HEK293 (cell line): ENCODE data around the gene KCNJ11.

ENCODE experiments used
- CTCF ChIA-PET: fragments of 350-600 bp; formaldehyde crosslinking; extraction: SDS; loops from one replicate; lab custom pipeline; 2021; ENCODE audit warnings: antibody characterized with exemption; lab: Yijun Ruan, JAX
- POLR2A ChIA-PET: fragments of 300-600 bp; formaldehyde crosslinking; extraction: SDS; loops from one replicate; lab custom pipeline; 2020; ENCODE audit warnings: antibody characterized with exemption, inconsistent platforms; lab: Yijun Ruan, JAX
- H3K27ac ChIP-seq: fragments of 200-500 bp; sonication (Bioruptor generic); 2 replicates; pipeline ENCODE4 v1.5.1; 2014; ENCODE audit warnings: low read depth, low read length, control low read depth, inconsistent platforms; ENCODE audit errors: extremely low read depth
- H3K36me3 ChIP-seq, 2 experiments: fragments of 200-500 bp in 1 of 2; sonication (Bioruptor generic) in 1 of 2; 1 replicate in 1 of 2; 2 replicates in 1 of 2; pipeline ENCODE4 v1.5.1; 2014 to 2017; ENCODE audit warnings: inconsistent platforms in 2 of 2, low read length in 2 of 2; ENCODE audit not compliant: control insufficient read depth in 2 of 2, insufficient read depth in 1 of 2
- H3K4me1 ChIP-seq: fragments of 200-500 bp; sonication (Bioruptor generic); 2 replicates; pipeline ENCODE4 v1.5.1; 2014; ENCODE audit warnings: mild to moderate bottlenecking, low read length, inconsistent platforms; ENCODE audit not compliant: control insufficient read depth, insufficient read depth
- H3K4me3 ChIP-seq: 2 replicates; pipeline ENCODE4 v1.5.1; 2011; ENCODE audit warnings: low read depth, mild to moderate bottlenecking, control low read depth, low read length, moderate library complexity
- H3K9me3 ChIP-seq: fragments of 200-500 bp; sonication (Bioruptor generic); 2 replicates; pipeline ENCODE4 v1.5.1; 2014; ENCODE audit warnings: low read depth, low read length, inconsistent platforms; ENCODE audit not compliant: control insufficient read depth, insufficient read depth
- CTCF ChIP-seq: fragments of 450-650 bp; formaldehyde crosslinking; IDR thresholded peaks from 2 replicates; pipeline ENCODE4 v1.5.1; 2016; ENCODE audit warnings: missing biosample characterization, missing genetic modification characterization
- EGR2 ChIP-seq: fragments of 450-650 bp; formaldehyde crosslinking; IDR thresholded peaks from 2 replicates; pipeline ENCODE4 v1.5.1; 2016; ENCODE audit warnings: low read depth, missing biosample characterization, missing genetic modification characterization
- IKZF3 ChIP-seq: fragments of 450-650 bp; IDR thresholded peaks from 2 replicates; pipeline ENCODE4 v1.5.0; 2018; ENCODE audit warnings: missing biosample characterization, mild to moderate bottlenecking, missing genetic modification characterization, moderate library complexity
- PRDM1 ChIP-seq: fragments of 450-650 bp; formaldehyde crosslinking; IDR thresholded peaks from 2 replicates; pipeline ENCODE4; 2016; ENCODE audit warnings: missing biosample characterization, missing genetic modification characterization
- RBAK ChIP-seq: fragments of 450-650 bp; formaldehyde crosslinking; IDR thresholded peaks from 2 replicates; pipeline ENCODE4 v1.5.1; 2016; ENCODE audit warnings: missing biosample characterization, missing genetic modification characterization
- SCRT1 ChIP-seq: fragments of 450-650 bp; formaldehyde crosslinking; IDR thresholded peaks from 2 replicates; pipeline ENCODE4 v1.5.1; 2016; ENCODE audit warnings: missing biosample characterization, missing genetic modification characterization, borderline replicate concordance
- SP2 ChIP-seq: fragments of 450-650 bp; formaldehyde crosslinking; IDR thresholded peaks from 2 replicates; pipeline ENCODE4 v1.5.1; 2016; ENCODE audit warnings: missing biosample characterization, missing genetic modification characterization
- ZNF391 ChIP-seq: fragments of 450-650 bp; formaldehyde crosslinking; IDR thresholded peaks from 2 replicates; pipeline ENCODE4 v1.5.1; 2016; ENCODE audit warnings: low read depth, missing biosample characterization, missing genetic modification characterization, borderline replicate concordance
- ZNF514 ChIP-seq: fragments of 450-650 bp; formaldehyde crosslinking; IDR thresholded peaks from 2 replicates; pipeline ENCODE4 v1.5.1; 2016; ENCODE audit warnings: missing biosample characterization, missing genetic modification characterization
- ZNF596 ChIP-seq: fragments of 450-650 bp; IDR thresholded peaks from 2 replicates; pipeline ENCODE4 v1.5.0; 2018; ENCODE audit warnings: missing biosample characterization, mild to moderate bottlenecking, missing genetic modification characterization, moderate library complexity
- TF ChIP-seq, protein P1 (sequence below): fragments of 450-650 bp; formaldehyde crosslinking; IDR thresholded peaks from 2 replicates; pipeline ENCODE4 v1.5.1; 2016; ENCODE audit warnings: missing biosample characterization, missing genetic modification characterization, low read depth
- TF ChIP-seq, protein P2 (sequence below): fragments of 450-650 bp; formaldehyde crosslinking; IDR thresholded peaks from 2 replicates; pipeline ENCODE4 v1.5.1; 2017; ENCODE audit warnings: missing biosample characterization, missing genetic modification characterization
- TF ChIP-seq, protein P3 (sequence below): fragments of 450-650 bp; formaldehyde crosslinking; IDR thresholded peaks from 2 replicates; pipeline ENCODE4 v1.5.1; 2016; ENCODE audit warnings: missing biosample characterization, missing genetic modification characterization, low read depth
- TF ChIP-seq, protein P4 (sequence below): fragments of 450-650 bp; formaldehyde crosslinking; IDR thresholded peaks from 2 replicates; pipeline ENCODE4 v1.5.1; 2017; ENCODE audit warnings: missing biosample characterization, missing genetic modification characterization

The KCNJ11 gene

DNA sequence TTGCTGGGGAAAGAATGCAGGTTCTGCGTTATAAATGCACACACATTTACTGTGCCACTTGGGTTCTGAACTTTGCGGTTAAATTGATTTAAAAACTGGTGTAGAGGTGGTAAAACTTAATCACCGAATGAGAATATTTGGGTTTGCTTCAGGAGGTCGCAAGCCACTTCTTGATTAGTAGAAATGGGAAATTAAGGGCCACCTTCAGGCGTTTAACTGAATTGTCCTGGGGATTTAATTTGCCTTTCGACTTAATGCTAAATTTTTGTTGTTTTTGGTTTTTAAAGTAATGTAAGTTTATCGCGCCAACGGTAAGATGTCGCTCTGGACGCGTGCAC, 37.3 kb downstream of the KCNJ11 start (continued):
- TF ChIP-seq, protein P1, sequence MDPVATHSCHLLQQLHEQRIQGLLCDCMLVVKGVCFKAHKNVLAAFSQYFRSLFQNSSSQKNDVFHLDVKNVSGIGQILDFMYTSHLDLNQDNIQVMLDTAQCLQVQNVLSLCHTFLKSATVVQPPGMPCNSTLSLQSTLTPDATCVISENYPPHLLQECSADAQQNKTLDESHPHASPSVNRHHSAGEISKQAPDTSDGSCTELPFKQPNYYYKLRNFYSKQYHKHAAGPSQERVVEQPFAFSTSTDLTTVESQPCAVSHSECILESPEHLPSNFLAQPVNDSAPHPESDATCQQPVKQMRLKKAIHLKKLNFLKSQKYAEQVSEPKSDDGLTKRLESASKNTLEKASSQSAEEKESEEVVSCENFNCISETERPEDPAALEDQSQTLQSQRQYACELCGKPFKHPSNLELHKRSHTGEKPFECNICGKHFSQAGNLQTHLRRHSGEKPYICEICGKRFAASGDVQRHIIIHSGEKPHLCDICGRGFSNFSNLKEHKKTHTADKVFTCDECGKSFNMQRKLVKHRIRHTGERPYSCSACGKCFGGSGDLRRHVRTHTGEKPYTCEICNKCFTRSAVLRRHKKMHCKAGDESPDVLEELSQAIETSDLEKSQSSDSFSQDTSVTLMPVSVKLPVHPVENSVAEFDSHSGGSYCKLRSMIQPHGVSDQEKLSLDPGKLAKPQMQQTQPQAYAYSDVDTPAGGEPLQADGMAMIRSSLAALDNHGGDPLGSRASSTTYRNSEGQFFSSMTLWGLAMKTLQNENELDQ (tag by site-specific recombination), result no peak
- TF ChIP-seq, protein P2, sequence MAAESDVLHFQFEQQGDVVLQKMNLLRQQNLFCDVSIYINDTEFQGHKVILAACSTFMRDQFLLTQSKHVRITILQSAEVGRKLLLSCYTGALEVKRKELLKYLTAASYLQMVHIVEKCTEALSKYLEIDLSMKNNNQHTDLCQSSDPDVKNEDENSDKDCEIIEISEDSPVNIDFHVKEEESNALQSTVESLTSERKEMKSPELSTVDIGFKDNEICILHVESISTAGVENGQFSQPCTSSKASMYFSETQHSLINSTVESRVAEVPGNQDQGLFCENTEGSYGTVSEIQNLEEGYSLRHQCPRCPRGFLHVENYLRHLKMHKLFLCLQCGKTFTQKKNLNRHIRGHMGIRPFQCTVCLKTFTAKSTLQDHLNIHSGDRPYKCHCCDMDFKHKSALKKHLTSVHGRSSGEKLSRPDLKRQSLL (tag by site-specific recombination), result no peak
- TF ChIP-seq, protein P3, sequence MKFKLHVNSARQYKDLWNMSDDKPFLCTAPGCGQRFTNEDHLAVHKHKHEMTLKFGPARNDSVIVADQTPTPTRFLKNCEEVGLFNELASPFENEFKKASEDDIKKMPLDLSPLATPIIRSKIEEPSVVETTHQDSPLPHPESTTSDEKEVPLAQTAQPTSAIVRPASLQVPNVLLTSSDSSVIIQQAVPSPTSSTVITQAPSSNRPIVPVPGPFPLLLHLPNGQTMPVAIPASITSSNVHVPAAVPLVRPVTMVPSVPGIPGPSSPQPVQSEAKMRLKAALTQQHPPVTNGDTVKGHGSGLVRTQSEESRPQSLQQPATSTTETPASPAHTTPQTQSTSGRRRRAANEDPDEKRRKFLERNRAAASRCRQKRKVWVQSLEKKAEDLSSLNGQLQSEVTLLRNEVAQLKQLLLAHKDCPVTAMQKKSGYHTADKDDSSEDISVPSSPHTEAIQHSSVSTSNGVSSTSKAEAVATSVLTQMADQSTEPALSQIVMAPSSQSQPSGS (tag by site-specific recombination), result no peak

GRCh38 chr11:17350455-17351171, 37.8 kb downstream of the KCNJ11 start:
- TF ChIP-seq, protein P3 (tag by site-specific recombination), result peak; percentile 69
- TF ChIP-seq PRDM1 (tag by site-specific recombination) (0 out of 2 replicates have a peak, but pooled peaks have one; percentile 21), IKZF3 (tag by site-specific recombination) (no peak)
- H3K4me1 ChIP-seq, result no peaks in the 10 kb centered on the region
- H3K9me3 ChIP-seq, result no peaks in the 10 kb centered on the region
- H3K4me3 ChIP-seq, result no peak overlapping the region
- ChIA-PET POLR2A (no interaction called here), CTCF (no interaction called here)
- no peaks in the 10 kb centered on the region for H3K36me3 ChIP-seq
- no peak overlapping the region for H3K27ac ChIP-seq

GRCh38 chr11:17347676-17348075, 40.8 kb downstream of the KCNJ11 start:
- CTCF ChIA-PET, result interaction anchor here (1.0 kb wide), 1 partner anchor 70 kb away, joined by 3 read pairs; no protein-coding TSS in a partner anchor
- TF ChIP-seq EGR2 (no peak), RBAK (tag by site-specific recombination) (no peak), ZNF514 (tag by site-specific recombination) (no peak), SCRT1 (no peak), ZNF596 (tag by site-specific recombination) (no peak), CTCF (tag by site-specific recombination) (no peak), SP2 (no peak), ZNF391 (no peak)
- TF ChIP-seq, protein P4, sequence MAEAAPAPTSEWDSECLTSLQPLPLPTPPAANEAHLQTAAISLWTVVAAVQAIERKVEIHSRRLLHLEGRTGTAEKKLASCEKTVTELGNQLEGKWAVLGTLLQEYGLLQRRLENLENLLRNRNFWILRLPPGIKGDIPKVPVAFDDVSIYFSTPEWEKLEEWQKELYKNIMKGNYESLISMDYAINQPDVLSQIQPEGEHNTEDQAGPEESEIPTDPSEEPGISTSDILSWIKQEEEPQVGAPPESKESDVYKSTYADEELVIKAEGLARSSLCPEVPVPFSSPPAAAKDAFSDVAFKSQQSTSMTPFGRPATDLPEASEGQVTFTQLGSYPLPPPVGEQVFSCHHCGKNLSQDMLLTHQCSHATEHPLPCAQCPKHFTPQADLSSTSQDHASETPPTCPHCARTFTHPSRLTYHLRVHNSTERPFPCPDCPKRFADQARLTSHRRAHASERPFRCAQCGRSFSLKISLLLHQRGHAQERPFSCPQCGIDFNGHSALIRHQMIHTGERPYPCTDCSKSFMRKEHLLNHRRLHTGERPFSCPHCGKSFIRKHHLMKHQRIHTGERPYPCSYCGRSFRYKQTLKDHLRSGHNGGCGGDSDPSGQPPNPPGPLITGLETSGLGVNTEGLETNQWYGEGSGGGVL (tag by site-specific recombination), result no peak
- TF ChIP-seq, all 188 proteins: peak for 0
- Histone ChIP-seq H3K4me1 (no peaks in the 10 kb centered on the region), H3K36me3 (no peaks in the 10 kb centered on the region), H3K27ac (no peak overlapping the region), H3K9me3 (no peaks in the 10 kb centered on the region), H3K4me3 (no peak overlapping the region)
- POLR2A ChIA-PET, result no interaction called here
